GM12801 (cell line): ENCODE data around the gene NMNAT3.

Source experiments
- TF ChIP-seq, protein P1 (sequence below): IDR thresholded peaks from one replicate; pipeline ENCODE4 v1.5.1; 2011; ENCODE audit warnings: control low read depth; ENCODE audit not compliant: insufficient read length; ENCODE audit errors: extremely low read depth

NMNAT3 gene

DNA sequence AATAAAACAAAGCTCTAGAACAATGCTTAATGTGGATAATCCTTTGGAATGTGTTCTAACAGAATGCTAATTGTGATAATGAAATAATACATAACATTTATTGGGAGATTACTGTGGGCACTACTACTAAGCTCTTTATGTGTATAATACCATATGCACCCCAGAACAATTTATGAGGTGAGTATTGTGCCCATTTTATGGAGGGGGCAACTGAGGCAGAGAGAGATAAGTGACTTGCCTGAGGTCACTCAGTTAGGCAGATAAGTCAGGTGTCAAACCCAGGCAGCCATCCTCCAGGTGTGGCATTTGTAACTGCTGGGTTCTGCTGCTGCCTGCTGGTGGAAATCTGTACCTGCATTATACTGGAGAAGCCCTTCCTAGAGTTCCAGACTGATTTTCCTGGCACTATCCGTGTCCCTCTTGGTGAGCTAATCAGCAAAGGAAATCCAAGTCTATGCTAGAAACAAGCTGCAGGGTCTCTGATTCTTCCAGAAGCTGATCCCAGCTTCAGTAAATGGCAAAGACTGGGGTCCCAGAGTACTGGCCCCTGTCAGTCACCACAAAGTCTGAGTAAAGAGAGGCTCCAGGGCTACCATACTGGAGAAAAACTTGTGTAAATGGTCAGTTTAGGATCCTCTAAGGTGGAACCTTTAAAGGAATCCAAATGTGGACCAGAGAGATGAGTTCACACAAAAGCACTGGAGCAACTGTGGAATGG, 115.7 kb downstream of the NMNAT3 start:
- TF ChIP-seq, protein P1, sequence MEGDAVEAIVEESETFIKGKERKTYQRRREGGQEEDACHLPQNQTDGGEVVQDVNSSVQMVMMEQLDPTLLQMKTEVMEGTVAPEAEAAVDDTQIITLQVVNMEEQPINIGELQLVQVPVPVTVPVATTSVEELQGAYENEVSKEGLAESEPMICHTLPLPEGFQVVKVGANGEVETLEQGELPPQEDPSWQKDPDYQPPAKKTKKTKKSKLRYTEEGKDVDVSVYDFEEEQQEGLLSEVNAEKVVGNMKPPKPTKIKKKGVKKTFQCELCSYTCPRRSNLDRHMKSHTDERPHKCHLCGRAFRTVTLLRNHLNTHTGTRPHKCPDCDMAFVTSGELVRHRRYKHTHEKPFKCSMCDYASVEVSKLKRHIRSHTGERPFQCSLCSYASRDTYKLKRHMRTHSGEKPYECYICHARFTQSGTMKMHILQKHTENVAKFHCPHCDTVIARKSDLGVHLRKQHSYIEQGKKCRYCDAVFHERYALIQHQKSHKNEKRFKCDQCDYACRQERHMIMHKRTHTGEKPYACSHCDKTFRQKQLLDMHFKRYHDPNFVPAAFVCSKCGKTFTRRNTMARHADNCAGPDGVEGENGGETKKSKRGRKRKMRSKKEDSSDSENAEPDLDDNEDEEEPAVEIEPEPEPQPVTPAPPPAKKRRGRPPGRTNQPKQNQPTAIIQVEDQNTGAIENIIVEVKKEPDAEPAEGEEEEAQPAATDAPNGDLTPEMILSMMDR: no peak

DNA sequence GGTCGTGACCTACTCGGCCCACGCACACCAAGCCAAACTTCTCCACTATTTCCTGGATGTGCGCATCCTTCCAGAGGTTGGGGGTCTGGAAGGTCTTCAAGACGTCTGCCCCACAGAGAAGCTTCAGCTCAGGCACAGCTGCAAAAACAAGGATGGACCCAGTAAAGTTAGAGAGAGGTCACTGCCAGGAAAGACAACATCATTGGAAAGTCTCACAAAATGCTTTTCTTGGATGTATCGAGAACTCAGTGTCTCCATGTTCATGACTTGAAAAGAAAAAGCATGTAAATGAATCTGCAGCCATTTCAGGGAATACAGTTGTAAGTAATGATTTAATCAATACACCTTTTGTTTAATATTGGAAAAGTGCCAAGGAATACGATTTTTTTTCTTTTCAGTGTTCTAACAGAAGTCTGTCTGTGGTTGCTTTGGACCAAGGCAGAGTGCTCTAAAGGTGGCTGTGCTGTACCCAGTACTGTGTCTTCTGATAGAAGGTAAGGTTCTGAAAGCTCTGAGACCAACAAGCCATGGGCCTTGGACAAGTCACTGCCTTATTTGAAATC, 116.4 kb downstream of the NMNAT3 start:
- TF ChIP-seq, protein P1: no peak

DNA sequence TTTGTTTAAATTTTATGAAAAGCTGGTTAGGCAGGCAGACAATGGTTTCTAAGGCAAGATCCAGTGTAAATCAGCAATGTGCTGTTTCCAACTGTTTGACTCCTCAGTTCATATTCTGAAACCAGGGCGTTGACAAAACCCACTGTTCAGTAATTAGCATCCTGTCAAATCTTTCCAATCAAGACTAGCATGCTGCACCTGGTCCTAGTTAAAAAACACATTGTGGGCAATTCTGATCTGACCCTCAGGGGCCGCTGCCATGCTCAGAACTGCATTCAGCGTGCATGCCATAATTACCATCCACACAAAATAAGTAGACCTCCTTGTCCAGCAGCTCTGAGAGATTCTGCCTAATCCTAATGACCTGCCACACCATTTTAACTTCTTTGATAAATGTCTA, 117.4 kb downstream of the NMNAT3 start:
- TF ChIP-seq, protein P1: no peak

DNA sequence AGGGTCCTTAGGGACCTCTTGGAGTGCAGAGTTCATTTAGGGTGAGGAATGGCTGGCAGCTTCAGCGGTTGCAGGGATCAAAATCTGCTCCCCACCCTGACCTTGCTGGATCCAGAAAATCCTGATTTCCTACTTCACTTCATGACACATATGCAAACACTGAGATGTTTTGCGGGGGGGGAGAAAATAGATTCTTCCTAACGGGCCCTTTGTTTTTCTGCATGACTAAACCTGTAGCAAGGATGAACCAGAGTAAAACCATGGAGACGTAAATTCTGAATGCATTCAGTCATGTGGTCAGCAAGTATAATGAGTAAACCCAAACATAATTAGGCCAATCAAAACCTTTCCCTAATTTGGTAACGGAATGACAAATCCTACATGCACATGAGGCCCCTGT, 118.2 kb downstream of the NMNAT3 start:
- TF ChIP-seq, protein P1: no peak

DNA sequence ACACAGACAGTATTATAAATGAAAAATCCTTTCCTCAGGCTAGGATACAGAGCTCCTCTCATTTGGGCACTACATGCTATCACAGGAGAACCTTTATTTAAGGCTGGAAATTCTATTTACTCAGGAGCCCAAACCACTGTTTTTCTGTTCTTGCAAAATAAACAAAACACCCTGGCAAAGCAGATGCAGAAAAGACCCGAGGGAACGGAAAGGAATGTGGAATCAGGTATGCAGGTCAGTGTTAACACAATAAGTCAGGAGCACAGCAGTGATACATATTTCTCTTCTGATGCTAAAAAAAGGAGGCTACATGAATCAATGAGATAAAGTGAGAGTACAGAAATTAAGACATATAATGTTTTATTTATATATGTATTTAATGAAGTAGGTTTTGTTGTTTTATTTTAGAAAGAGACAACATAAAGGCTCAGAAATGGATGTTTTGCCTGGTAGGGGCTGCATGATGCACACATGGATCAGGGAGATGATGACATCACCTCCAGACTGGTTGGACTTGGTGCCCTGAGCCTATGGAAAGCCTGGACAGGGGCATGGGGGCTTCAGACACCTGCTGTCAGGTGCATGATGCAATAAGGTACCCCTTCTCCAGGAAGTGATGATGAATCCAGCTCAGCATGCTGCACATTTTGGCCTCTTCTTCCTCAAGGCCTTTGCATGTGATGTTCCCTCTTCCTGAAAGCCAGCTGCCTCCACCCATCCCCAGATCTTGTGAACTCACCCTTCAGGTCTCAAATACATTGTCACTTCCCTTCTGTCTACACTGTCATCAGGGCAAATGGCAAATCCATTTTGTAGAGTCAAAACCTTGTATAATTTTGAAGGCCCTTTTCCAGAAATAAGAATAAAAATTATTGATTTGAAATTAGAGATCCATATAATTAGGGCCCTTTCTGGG, 119.2 kb downstream of the NMNAT3 start:
- TF ChIP-seq, protein P1: no peak

DNA sequence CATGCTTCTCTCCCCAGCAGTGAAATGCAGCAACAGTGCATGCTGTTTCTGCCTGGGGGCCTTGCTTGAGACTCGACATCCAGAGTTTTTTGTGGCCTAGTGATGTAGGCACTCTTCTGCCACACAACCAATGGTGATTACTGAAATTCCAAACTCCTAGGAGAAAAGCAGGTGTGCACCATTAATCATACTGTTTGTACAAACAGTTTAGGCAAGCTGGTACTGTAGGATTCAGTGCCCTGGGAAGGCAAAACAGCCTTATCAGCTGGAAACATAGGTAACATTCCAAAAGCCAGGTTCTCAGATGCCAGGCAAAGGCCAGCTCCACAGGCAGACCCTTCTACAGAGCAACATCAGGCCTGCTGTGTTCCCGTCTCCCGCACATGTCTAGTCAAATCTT, 120.7 kb downstream of the NMNAT3 start:
- TF ChIP-seq, protein P1: no peak

DNA sequence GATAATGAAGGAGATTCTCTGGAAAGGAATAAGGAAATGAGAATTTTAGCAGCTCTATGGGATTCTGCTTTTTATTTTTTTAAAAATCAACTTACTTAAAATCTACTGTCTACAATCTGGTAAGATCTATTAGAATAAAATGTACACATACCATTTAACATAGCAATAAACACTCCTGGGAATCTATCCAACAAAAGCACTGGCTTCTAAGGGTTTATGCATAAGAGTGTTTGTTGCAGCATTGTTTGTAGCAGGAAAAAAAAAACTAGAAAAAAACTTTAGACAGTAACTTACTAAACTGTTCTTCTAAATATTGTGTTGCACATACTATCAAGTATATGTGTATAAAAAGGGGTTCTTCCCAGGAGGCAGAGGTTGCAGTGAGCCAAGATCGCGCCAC, 122.5 kb downstream of the NMNAT3 start:
- TF ChIP-seq, protein P1: no peak
